ENCODE measurements around the gene PTCD2. TPM values are rescaled to one million over a fixed set of nuclear protein-coding genes. Genes with fewer than 3 reads are reported as not detected.

The PTCD2 gene
- total RNA-seq, 2 donors from 2014 or later, result 4.4 to 7.8 TPM

GRCh38 chr5:72386639-72387038, 66.5 kb downstream of the PTCD2 start:
- Histone ChIP-seq H3K9me3 (no peaks in the 10 kb centered on the region), H3K27me3 (no peaks in the 10 kb centered on the region), H3K27ac (no peak overlapping the region), H3K4me1 (no peaks in the 10 kb centered on the region), H3K4me3 (no peak overlapping the region), H3K36me3 (no peaks in the 10 kb centered on the region), H3K9ac (ENCODE audit: low read depth in 2 of 2, low read length in 2 of 2) (no peak overlapping the region)
- intact Hi-C loops (cut with DNase I), result no loop called here
- DNase-seq, result no peak
- TF ChIP-seq CTCF (IDR thresholded peaks at IDR 0.05), result no peak

- no peak overlapping the region for H3K27ac ChIP-seq
- no peaks in the 10 kb centered on the region for H3K27me3 ChIP-seq
- no peaks in the 10 kb centered on the region for H3K36me3 ChIP-seq
- intact Hi-C loops (cut with DNase I), result no loop called here
- H3K9me3 ChIP-seq, result no peaks in the 10 kb centered on the region
- DNase-seq, result no peak
- no peak for TF ChIP-seq CTCF (IDR thresholded peaks at IDR 0.05)
- H3K4me1 ChIP-seq, result no peaks in the 10 kb centered on the region
- no peak overlapping the region for H3K9ac ChIP-seq (ENCODE audit: low read depth in 2 of 2, low read length in 2 of 2)
- H3K4me3 ChIP-seq, result no peak overlapping the region
These were observed 67.8 kb downstream of the PTCD2 start for GRCh38 chr5:72387985-72388384.

- TF ChIP-seq CTCF (IDR thresholded peaks at IDR 0.05), result no peak
- H3K27ac ChIP-seq, result no peak overlapping the region
- no peak overlapping the region for H3K4me3 ChIP-seq
- no peak overlapping the region for H3K9ac ChIP-seq (ENCODE audit: low read depth in 2 of 2, low read length in 2 of 2)
- no peaks in the 10 kb centered on the region for H3K36me3 ChIP-seq
- DNase-seq, result no peak
- H3K27me3 ChIP-seq, result no peaks in the 10 kb centered on the region
- intact Hi-C loops (cut with DNase I), result no loop called here
- H3K9me3 ChIP-seq, result no peaks in the 10 kb centered on the region
- no peaks in the 10 kb centered on the region for H3K4me1 ChIP-seq
These were observed 68.5 kb downstream of the PTCD2 start for GRCh38 chr5:72388646-72389045.

GRCh38 chr5:72390836-72391235, 70.7 kb downstream of the PTCD2 start:
- Histone ChIP-seq H3K9me3 (no peaks in the 10 kb centered on the region), H3K4me1 (no peaks in the 10 kb centered on the region), H3K9ac (ENCODE audit: low read depth in 2 of 2, low read length in 2 of 2) (no peak overlapping the region), H3K27me3 (no peaks in the 10 kb centered on the region), H3K27ac (no peak overlapping the region), H3K4me3 (no peak overlapping the region), H3K36me3 (no peaks in the 10 kb centered on the region)
- DNase-seq, result no peak
- TF ChIP-seq CTCF (IDR thresholded peaks at IDR 0.05), result no peak
- intact Hi-C loops (cut with DNase I), result no loop called here

DNA sequence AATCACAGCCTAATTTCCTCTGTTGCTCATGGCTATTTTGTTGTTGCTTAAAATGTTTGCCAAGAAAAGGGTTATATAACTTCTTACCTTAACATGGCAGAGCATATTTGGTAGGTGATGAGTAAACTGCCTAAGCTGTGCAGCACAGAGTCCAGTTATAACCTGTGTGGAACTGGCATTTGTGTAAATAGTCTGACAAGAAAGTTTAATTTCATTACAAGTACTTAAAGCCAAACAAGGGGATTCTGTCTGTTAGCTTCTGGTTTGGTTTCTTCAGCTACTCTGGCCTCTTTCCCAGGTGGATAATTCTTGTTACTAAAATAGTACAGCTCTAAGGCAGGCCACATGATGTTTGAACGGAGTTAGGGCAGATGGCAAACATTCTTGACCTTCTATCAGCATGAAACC, 72.2 kb downstream of the PTCD2 start:
- no peaks in the 10 kb centered on the region for H3K4me1 ChIP-seq
- H3K9me3 ChIP-seq, result no peaks in the 10 kb centered on the region
- no peak overlapping the region for H3K27ac ChIP-seq
- no peak for DNase-seq
- intact Hi-C loops (cut with DNase I), result no loop called here
- no peaks in the 10 kb centered on the region for H3K36me3 ChIP-seq
- H3K27me3 ChIP-seq, result no peaks in the 10 kb centered on the region
- TF ChIP-seq CTCF (IDR thresholded peaks at IDR 0.05), result no peak
- H3K9ac ChIP-seq (ENCODE audit: low read depth in 2 of 2, low read length in 2 of 2), result no peak overlapping the region
- H3K4me3 ChIP-seq, result no peak overlapping the region

DNA sequence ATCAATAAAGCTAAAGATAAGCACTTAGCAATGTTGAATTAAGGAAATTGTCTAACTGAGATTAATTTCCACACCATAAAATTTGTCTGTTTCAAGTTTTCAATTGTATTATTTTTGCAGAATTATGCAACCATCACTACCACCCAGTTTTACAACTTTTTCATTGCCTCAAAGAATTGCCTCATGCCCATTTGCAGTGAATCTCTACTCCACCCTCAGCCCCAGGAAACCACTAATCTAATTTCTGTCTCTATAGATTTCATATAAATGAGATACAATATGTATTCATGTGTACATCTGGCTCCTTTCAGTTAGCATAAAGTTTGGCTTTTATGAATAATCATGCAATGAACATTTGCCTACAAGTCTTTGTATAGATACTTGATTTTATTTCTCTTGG, 72.9 kb downstream of the PTCD2 start:
- TF ChIP-seq CTCF (IDR thresholded peaks at IDR 0.05), result no peak
- H3K9ac ChIP-seq (ENCODE audit: low read depth in 2 of 2, low read length in 2 of 2), result no peak overlapping the region
- no peaks in the 10 kb centered on the region for H3K27me3 ChIP-seq
- DNase-seq, result no peak
- H3K4me3 ChIP-seq, result no peak overlapping the region
- H3K9me3 ChIP-seq, result no peaks in the 10 kb centered on the region
- H3K27ac ChIP-seq, result no peak overlapping the region
- H3K36me3 ChIP-seq, result no peaks in the 10 kb centered on the region
- intact Hi-C loops (cut with DNase I), result no loop called here
- no peaks in the 10 kb centered on the region for H3K4me1 ChIP-seq
